ENCODE measurements around the gene LSAMP.

DNA sequence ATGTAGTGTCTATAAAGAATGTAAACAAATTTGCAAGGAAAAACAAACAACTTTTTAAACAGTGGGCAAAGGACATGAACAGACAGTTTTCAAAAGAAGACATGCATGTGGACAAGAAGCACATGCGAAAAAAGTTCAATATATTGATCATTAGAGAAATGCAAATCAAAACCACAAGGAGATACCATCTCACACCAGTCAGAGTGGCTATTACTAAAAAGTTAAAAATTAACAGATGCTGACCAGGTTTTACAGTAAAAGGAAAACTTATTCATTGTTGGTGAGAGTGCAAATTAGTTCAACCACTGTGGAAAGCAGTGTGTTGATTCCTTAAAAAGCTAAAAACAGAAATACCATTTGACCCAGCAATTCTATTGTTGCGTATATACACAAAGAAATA, 47.1 kb upstream of the LSAMP start:
- TF ChIP-seq, protein P1, sequence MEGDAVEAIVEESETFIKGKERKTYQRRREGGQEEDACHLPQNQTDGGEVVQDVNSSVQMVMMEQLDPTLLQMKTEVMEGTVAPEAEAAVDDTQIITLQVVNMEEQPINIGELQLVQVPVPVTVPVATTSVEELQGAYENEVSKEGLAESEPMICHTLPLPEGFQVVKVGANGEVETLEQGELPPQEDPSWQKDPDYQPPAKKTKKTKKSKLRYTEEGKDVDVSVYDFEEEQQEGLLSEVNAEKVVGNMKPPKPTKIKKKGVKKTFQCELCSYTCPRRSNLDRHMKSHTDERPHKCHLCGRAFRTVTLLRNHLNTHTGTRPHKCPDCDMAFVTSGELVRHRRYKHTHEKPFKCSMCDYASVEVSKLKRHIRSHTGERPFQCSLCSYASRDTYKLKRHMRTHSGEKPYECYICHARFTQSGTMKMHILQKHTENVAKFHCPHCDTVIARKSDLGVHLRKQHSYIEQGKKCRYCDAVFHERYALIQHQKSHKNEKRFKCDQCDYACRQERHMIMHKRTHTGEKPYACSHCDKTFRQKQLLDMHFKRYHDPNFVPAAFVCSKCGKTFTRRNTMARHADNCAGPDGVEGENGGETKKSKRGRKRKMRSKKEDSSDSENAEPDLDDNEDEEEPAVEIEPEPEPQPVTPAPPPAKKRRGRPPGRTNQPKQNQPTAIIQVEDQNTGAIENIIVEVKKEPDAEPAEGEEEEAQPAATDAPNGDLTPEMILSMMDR (IDR thresholded peaks at IDR 0.05; ENCODE audit: borderline replicate concordance, extremely low read depth, low read length, poor library complexity, severe bottlenecking) = no peak
- no peak for TF ChIP-seq EZH2 (IDR thresholded peaks at IDR 0.05; ENCODE audit: borderline replicate concordance, low read depth, low read length, severe bottlenecking)

Measured in DND-41 (cell line).